ENCODE data around the gene FAM177B.
"Not testable (repeated sequence)": the region's sequence is repeated elsewhere in the genome, so short reads cannot be mapped to it uniquely, and the experiment has no call there.

FAM177B gene

DNA sequence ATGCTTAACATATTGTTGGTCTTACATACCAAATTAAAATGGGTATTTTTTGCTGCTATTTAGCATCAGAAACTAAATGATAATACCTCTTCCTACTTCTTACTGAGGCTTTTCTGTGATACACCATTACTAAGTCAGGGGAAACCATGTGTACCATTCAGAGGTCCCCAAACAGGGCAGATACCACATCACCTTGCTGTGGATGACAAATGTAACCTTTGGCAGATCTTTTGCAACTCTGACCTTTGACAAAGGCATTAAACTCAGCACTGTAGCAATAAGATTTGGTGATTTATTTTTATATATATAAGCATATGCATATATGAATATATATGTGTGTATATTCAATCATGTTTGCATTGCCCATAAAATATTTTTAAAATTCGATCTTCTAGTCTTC lies 2.9 kb downstream of the FAM177B start:
- no peak for DNase-seq (ENCODE audit: low read depth, low spot score)

DNA sequence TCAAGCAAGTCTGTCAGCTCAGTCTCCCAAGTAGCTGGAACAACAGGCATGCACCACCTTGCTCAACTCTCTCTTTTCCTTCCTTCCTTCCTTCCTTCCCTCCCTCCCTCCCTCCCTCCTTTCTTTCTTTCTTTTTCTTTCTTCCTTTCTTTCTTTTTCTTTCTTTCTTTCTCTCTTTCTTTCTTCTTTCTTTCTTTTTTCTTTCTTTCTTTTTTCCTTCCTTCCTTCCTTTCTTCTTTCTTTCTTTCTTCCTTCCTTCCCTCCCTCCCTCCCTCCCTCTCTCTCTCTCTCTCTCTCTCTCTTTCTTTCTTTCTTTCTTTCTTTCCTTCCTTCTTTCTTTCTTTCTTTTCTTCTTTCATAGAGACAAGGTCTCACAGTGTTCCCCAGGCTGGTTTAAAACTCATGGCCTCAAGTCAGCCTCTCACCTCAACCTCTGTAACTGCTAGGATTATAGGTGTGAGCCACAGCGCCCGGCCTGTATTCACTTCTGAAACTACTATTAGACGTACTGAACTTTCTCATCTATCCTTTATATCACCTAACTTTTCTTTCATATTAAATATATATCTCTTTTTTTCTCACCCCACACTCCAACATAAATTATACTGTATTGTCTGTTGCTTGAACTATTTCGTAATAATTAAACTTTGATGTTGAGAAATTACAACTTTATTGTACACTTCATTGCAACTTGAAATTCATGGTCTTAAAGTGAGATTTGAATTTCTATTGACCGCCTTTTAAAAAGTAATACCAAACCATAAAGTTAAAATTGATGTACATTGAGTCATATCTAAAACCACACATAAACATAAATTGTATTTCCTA lies 4.8 kb downstream of the FAM177B start:
- DNase-seq (ENCODE audit: low read depth, low spot score) = not testable (repeated sequence)

DNA sequence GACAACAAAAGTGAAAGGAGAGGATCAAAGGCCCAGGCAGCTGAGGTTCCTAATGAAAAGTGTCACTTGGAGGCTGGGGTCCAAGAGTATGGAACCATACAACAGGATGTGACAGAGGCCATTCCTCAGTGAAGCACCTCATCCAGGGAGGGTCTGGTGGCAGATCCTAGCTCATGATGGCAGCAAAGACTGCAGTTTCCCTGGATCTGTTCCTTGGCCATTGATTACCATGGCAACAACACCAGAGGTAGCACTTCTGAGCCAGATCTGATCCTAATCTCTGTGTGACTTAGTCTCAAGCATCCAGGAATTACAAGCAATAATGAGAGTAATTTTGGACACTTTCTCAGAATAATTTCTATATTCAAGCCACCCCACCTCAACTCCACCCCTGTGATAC lies 12.9 kb downstream of the FAM177B start:
- DNase-seq (ENCODE audit: low read depth, low spot score) = no peak

DNA sequence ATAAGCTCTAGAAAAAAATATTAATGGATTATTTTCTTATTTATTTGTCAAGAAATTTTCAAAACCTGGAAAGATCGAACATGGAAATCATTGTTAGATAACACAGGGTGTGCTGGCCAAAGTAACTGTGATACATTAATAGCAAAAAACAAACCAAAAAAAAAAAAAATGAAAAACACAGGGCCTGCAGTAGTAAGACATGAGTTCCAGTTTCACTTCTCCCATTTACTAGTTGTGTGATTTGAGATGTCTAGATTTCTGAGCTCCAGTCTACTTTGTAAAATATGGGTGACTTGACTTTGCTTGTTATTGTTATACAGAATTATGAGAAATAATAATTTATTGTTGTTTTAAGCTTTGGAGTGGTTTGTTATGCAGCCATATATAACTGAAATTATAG lies 13.6 kb downstream of the FAM177B start:
- DNase-seq (ENCODE audit: low read depth, low spot score) = no peak

DNA sequence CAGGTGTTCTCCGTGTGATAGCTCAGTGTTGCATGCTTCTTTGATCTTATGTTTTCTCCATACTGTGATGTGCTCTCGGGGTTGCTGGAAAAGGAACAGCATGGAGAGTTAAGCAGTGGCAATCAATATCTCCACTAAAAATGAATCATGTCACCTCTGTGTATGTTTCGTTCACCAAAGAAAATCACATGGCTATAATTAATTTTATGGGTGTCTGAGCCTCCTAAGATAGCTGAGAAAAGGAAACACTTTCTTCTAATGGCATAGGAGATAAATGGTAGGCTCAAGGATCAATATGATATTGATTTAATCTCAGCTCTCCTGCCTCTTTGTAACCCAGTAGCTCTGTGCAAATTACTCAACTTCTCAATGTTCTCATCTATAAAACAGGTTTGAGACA lies 14.3 kb downstream of the FAM177B start:
- no peak for DNase-seq (ENCODE audit: low read depth, low spot score)

DNA sequence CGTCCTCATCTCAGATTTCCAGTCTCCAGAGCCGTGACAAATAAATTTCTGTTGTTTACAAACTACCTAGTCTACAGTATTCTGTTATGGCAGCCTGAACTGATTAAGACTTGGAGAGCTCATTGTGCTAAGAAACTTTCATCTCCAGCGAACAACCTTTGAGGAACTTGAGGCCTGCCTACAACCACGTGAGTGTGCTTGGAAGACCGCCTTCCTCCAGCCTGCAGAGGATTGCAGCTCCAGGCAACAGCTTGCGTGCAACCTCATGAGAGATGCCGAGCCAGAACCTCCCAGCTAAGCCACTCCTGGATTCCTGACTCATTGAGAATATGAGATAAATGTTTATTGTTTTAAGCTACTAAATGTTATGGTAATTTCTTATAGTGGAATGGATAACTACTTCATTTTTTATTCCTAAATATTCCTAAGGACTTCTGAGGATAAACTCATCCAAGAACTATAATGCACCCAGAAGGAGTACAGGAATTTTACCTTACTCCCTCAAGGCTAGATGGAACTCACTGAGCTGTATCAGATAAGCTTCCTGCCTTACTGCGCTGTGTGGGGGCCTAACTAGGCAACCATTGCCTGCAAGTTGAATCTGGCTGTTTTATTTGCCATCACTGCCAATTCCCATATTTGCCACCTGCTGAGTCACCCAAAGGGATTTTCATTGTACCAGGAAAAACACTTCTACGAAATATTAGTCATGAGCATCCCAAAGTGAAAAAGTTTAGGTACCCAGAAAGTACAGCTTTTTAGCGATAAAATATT lies 17.6 kb downstream of the FAM177B start:
- peak; percentile 66 for DNase-seq (ENCODE audit: low read depth, low spot score)

DNA sequence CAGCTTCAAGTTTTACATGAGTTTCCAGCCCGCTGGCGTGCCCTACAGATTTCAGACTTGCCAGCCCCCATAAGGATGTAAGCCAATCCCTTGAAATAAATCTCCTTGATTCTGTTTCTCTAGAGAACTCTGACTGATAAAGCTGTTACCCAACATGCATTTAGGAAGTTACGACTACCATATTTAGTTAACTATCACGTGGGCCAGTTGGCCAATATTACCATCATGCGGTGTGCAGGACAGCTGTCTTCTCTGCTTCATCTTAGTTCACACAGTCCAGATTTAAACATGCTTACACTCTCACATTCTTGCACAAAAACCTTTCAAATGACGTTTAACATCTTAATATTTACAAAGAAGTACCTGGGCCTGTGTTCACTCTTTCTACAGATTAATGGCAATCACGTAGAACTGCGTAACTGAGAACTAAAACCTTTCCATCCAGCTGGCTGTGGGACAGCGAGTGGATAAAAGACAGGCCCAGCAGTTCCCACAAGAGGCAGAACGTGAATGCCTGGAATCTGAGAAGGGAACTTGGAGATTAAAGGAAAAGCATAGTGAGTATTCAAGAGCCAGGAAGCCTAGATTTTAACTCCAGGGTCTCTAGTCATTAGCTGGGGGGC lies 20.8 kb downstream of the FAM177B start:
- peak; percentile 10 for DNase-seq (ENCODE audit: low read depth, low spot score)

DNA sequence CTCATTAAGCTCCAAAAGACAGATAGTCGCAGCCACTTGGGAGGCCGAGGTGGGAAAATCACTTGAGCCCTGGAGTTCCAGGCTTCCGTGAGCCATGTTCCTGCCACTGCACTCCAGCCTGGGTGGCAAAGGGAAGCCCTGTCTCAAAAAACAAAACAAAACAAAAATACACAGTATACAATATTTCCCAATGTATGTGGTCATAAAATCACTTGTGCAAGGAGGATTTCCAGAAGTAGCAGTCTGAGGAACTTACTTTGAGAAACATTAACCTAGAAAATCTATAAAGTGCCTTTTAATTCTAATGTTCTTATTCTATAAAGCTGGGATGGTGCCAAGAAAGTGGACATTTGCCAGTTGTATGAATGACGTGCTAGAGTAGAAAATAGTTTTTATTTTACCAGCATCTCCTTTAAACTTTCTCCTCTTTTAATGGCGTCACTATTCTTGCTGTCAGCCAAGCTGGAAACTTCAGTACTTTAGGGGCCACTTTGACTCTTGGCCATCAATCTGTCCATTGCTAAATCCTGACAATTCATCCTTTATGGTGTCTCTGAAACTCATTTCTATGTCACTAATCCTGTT lies 22.5 kb downstream of the FAM177B start:
- DNase-seq (ENCODE audit: low read depth, low spot score) = no peak

DNA sequence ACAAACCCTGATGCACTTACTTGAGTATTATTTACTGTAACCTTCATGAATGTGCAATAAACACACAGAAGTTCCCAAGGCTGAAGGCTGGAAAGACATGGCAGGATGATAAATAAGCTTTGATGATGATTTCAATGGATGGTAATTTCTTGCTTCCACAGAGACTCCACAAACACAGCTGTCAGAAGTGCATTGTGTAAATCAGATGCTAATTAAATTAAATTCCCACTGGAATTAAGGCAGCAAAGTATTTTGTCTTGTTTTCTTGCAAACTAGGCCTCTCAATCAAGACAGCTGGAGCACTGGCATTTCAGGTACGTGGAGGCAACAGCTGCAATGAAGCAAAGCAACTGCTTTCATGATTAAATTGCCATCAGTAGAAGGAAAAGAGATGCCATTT lies 24.1 kb downstream of the FAM177B start:
- no peak for DNase-seq (ENCODE audit: low read depth, low spot score)

DNA sequence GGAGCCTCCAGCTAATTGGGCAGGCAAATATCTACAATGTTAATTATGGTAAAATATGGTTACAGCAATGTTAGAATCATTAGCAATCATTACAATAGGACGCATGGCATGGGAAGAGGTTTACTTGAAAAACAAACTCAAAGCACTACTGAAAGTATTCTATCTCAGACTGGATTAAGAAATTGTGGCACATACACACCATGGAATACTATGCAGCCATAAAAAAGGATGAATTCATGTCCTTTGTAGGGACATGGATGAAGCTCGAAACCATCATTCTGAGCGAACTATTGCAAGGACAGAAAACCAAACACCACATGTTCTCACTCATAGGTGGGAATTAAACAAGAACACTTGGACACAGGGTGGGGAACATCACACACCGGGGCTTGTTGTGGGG lies 25.2 kb downstream of the FAM177B start:
- DNase-seq (ENCODE audit: low read depth, low spot score) = not testable (repeated sequence)

DNA sequence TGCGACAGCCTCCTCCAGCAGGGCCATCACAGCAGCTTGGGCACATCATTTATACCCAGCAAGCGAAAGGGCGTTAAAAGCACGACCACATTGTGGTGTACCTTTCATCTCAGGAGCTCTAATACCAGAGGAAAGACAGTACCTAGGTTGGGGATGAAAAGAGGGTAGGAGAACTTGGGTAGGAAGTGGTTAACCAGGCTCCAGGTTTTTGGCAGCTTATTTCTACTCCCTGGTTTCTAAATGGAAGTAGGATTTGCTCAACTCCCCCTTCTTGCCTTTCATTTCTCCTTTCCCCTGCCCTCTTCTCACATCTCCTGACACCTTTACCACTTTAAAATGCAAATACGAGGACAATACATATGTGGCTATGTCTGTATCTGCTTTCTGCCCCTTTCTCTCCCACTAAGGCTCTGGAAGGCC lies 30.2 kb downstream of the FAM177B start:
- DNase-seq (ENCODE audit: low read depth, low spot score) = no peak

DNA sequence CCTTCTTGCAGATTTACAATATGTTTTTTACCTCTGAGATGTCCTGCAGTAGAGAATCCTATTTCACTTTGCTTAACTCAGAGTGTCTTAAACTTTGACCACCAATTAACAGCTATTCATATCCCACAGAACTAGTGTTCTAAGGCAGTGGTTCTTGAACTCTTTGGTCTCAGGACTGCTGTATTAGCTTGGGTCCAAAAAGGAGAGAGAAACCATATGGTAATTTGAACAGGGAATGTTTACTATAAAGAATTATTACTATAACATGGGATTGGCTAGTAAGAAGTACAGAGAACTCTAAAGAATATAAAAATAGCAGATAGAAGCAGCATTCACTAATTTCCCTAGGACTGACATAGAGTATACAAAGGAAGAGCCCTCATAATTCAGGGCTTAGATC lies 31.6 kb downstream of the FAM177B start:
- no peak for DNase-seq (ENCODE audit: low read depth, low spot score)

DNA sequence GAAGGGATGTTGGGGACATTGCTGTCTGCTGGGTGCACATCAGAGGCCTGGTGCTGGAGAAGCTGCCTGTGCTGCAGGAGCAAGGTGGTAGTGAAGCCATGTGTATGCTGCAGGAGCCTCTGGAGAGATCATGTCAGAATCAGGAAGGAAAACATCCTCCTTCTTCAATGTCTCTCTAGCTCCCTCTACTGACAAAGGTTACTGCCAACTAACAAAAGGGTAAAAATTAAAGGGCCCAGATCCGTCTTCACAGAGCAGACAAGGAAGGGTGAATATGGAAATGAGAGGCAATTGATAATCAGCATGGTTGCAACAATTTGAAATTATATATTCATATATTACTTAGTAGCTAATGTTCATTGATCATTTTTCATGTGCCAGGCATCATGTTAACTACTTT lies 32.2 kb downstream of the FAM177B start:
- no peak for DNase-seq (ENCODE audit: low read depth, low spot score)

DNA sequence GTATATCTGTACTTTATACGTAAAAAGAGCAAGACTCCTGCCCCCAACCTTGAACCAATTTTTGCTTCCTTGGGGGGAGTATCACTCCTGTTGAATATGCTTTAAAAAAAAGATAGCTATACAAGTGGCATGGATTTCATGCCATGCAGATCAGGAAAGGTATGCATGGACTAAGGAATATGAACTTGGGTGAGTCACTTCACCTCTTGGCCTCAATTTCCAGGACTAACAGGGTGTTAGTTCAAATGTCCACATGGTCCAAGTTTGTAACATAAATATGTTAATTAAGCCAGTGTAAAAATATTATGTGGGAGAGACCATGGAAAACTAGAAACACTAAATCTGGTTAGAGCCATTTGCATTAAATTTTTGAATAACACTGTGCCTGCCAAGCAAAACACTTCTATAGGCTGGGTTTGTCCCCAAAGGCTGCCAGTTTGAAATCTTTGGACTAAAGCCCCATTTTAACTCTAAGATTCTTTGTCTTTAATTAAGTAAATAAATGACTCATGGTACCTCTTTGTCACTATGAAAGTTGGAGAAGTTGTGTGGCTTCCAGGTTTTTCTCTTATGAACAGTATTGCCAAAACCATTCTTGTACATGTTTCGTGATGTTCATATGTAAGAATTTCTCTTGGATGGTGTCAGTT lies 33.1 kb downstream of the FAM177B start:
- DNase-seq (ENCODE audit: low read depth, low spot score) = peak; percentile 60

DNA sequence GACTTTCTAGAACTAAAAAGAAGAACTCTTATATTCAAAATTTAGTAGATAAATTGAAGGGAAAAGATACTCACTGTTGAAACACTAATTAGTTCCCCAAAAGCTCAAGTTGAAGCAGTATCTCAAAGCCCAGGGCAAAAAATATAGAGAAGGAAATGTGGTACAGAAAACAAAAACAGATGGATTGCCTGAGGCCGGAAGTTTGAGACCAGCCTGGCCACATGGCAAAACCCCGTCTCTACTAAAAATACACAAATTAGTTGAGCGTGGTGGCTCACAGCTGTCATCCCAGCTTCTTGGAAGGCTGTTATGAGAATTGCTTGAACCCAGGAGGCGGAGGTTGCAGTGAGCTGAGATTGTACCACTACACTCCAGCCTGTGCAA lies 36.0 kb downstream of the FAM177B start:
- DNase-seq (ENCODE audit: low read depth, low spot score) = no peak

DNA sequence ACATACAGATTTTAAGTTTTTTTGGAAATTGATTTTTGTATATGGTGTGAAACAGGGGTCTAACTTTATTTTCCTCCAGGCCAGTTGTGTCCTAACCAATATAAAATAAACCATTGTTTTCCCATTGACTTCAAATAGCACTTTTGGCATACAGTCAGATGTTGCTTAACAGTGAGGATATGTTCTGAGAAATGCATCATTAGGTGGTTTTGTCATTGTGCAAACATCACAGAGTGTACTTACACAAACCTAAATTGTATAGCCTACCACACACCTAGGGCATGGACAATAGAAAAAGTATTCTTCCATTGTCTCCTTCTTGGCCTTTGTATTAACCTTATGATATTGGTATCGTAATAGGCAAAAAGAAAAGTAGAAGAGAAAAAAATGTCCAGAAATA lies 40.5 kb downstream of the FAM177B start:
- DNase-seq (ENCODE audit: low read depth, low spot score) = no peak

DNA sequence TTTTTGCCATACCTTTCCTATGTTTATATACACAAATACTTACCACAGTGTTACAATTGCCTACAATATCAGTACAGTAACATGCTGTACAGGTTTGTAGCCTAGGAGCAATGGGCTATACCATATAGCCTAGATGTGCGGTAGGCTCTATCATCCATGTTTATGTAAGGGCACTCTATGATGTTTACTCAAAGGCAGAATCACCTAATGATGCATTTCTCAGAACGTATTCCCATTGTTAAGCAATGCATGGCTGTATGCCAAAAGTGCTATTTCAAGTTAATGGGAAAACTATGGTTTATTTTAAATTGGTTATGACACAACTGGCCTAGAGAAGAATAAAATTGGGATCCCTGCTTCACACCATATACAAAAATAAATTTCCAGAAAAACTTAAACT lies 41.0 kb downstream of the FAM177B start:
- DNase-seq (ENCODE audit: low read depth, low spot score) = no peak

DNA sequence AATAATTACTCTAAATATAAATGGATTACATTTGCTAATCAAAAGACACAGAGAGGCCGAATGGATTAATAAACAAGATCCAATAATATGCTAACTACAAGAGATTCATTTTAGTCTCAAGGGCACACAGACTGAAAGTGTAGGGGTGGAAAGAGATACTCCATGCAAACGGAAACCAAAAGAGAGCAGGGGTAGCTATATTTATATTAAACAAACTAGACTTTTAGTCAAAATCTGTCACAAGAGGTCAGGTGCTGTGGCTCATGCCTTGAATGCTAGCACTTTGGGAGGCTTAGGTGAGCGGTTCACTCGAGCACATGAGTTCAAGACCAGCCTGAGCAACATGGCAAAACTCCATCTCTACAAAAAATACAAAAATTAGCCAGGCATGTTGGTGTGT lies 44.2 kb downstream of the FAM177B start:
- DNase-seq (ENCODE audit: low read depth, low spot score) = no peak

DNA sequence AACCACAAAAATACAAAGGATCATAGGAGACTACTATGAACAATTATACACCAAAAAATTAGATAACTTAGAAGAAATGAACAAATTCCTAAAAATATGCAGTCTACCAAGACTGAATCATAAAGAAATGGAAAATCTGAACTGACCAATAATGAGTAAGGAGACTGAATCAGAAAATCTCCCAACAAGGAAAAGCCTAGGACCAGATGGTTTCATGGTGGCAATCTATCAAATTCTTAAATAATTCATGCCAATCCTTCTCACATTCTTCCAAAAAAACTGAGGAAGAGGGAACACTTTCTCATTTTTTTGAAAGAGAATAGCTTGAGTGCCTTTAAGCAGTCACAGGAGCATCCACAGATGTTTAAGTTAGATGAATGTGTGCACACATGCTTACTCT lies 46.0 kb downstream of the FAM177B start:
- no peak for DNase-seq (ENCODE audit: low read depth, low spot score)

DNA sequence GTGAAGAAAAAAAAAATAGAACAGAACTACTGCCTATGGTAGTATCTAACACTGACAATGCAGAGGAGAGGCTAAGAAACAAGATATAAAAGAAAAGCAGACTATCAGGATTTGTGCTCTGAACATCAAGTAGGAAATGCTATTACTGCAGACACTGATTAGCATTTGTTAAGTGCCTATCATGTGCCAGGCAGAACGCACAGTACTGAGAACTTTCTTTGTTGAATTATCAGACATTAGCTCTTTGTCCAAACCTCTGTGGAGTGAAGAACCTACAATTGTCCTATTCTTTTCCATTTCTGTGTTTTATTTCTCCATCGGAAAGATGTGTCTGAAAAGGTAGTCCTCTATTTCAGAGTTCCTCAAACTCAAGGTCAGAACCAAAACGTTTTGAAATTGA lies 47.4 kb downstream of the FAM177B start:
- DNase-seq (ENCODE audit: low read depth, low spot score) = no peak

DNA sequence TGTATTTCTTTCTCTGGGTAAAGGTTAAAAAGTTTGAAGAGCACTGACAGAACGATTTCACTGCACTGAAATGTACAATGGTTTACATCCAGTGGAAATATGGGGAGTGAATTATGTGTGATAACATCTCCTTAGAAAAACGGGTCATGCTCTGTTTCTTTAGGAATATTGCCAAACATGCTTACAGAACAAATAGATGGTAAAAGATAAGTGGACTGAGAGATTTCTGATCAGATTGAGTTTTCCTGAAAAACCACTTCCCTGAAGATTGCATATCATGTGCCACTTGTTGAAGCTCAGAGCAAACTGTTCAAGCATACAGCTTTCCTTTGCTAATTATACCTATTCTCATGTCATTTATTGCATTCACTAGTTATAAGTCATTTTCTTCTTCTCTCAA lies 47.9 kb downstream of the FAM177B start:
- no peak for DNase-seq (ENCODE audit: low read depth, low spot score)

DNA sequence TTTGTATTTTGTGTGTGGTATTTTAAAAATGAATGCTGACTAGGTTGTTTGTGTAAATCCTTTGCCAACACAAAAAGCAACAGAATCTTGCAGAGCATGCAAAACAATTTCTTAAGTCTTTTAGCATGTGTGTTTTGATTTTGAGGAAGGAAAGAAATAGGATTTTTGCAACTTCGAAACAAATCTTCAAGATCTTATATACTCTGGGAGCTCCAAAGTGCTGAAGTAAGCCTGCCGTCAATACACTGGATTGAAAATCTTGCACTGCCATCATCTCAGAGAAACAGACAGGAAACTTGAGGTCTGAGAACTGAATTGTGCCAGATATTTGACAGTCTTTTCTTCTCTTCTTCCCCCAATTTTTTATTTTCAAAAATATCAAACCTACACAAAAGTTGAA lies 48.5 kb downstream of the FAM177B start:
- DNase-seq (ENCODE audit: low read depth, low spot score) = no peak

Measured in astrocyte of the hippocampus (primary cell).